GM13977 (cell line): ENCODE results near the gene CCND3.
"Not testable (repeated sequence)": the region's sequence is repeated elsewhere in the genome, so short reads cannot be mapped to it uniquely, and the experiment has no call there.

ENCODE experiments used
- DNase-seq: peaks from one replicate; pipeline ENCODE4 v3.0.0; 2012; ENCODE audit warnings: low spot score
- CTCF ChIP-seq: IDR thresholded peaks from 2 replicates; pipeline ENCODE4 v1.5.1; 2012; ENCODE audit warnings: mild to moderate bottlenecking, control low read depth; ENCODE audit not compliant: insufficient read depth; ENCODE audit errors: extremely low read depth, missing control alignments
- in situ Hi-C: fragments of 300-500 bp; cut with MboI; formaldehyde crosslinking; loops from one replicate; pipeline ENCODE4 v1.12.0; 2022; ENCODE audit warnings: low sequenced_read_pairs, low pct_unique_long_range_greater_than_20kb, mixed read lengths, inconsistent platforms; ENCODE audit not compliant: unreplicated experiment

CCND3 gene

DNA sequence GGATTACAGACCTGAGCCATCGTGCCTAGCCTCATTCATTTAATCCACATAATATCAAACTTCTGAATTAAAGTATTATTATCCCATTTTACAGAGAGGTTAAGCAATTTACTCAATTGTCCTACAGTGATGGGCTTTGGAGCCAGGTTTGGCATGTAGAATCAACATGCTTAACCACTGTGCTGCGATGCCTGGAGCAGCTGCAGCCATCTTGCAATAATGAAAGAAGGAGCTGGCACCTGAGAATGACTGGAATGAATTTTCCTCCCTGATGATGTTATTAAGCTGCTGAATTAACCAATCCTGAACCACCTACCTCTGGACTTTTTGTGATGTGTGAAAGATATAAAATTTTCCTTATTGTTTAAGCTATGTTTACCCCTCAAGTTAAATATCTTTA lies 13.1 kb upstream of the CCND3 start:
- TF ChIP-seq CTCF = no peak
- DNase-seq = no peak
- in situ Hi-C loops = no loop called here

DNA sequence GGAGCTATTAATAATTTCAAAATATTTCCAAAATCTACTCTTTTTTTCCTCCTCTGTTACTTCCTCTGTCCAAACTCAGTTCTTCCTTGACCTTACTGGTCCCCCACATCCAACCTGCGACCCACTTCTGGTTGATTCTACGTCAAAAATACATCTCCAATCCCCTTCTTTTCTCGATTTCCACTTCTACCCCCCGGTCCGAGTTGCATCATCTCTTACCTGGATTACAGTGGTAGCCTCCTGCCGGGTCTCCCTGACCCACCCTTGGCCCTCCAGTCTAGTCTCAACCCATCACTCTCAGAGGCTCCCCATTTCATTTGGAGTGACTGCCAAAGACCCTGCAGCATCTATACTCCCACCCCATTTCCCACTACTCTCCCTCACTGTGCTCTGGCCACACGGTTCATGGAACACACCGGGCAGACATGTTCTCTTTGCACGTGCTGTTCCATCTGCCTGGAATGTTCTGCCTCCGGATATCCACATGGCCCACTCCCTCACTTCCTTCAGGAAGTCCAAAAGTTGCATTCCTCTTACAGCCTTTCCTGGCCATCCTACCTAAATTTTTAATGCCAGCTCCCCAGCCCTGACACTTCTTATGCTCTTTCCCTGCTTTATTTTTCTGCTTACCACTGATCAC lies 6.1 kb upstream of the CCND3 start:
- in situ Hi-C loops = no loop called here
- no peak for DNase-seq
- TF ChIP-seq CTCF = no peak

GRCh38 chr6:41943456-41943855 lies 1.8 kb upstream of the CCND3 start:
- DNase-seq = no peak
- TF ChIP-seq CTCF = no peak
- in situ Hi-C loops = no loop called here

- in situ Hi-C loops, DNase-seq: not testable (repeated sequence)
Observed at GRCh38 chr6:41942882-41943281, 1.3 kb upstream of the CCND3 start.

DNA sequence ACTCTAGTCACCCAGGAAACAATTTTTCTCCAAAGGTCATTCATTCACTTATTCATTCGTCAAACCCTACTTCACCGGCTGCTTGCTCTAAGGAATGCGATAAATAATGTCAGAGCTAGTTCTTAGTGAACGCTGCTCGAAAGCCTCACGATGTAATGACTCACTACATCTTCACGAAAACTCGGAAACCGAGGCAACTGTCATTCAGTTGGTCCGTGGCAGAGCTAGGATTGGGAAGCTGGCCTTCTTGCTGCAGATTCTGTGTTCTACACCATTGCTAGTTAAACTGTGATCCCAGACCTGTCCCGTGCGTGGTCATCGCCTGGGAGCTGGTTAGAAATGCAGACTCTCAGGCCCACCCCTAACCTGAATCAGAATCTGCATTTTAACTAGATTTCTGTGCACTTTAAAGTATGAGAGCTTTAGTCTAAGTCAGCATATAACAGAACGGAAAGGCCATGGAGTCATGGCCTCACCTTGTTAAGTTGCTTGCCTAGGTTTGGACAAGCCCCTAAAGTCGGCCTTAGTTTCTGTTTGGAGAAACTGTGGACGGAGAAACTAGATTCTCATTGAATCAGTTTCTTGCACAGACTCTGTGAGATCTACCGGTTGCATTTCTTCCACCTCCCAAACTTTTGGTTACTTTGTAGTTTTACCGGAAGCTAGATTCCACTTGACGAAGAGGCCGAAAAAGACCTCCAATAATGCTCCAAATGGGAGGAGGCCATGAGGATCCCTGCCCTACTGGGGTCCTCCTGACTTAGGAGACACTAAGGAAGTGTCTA lies 651 bp upstream of the CCND3 start:
- TF ChIP-seq CTCF = no peak
- no peak for DNase-seq
- in situ Hi-C loops = no loop called here

- in situ Hi-C loops = no loop called here
- no peak for DNase-seq
Observed at GRCh38 chr6:41940759-41941279, 789 bp downstream of the CCND3 start.

More at GRCh38 chr6:41940759-41941279, 789 bp downstream of the CCND3 start:
- TF ChIP-seq CTCF = peak; percentile 2
